Hypothalamus (tissue), 51 donors: ENCODE data around the gene FMNL3.
"Not testable (repeated sequence)": the region's sequence is repeated elsewhere in the genome, so short reads cannot be mapped to it uniquely, and the experiment has no call there.

Experiments used
- DNase-seq, 51 donors: peaks; one replicate each; lab custom pipeline; 2025; lab: John Stamatoyannopoulos, UW

FMNL3 gene

DNA sequence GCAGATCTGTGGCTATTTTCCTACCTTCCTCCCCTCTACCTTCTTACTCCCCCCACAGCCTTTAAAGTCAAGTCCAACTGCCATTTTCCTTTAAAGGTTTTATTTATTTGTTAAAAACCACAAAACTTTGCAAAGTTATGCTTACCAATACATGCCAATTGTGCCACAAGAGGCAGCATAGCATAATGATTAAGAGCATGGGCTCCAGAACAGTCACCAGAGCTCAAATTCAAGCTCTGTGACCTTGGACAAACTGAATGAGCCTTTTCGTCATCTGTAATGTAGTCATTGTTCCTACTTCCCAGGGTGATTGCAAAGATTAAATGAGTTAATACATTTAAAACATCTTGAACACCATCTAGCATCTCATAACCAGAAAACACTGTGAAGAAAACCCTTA, 13.0 kb upstream of the FMNL3 start:
- DNase-seq = no peak

DNA sequence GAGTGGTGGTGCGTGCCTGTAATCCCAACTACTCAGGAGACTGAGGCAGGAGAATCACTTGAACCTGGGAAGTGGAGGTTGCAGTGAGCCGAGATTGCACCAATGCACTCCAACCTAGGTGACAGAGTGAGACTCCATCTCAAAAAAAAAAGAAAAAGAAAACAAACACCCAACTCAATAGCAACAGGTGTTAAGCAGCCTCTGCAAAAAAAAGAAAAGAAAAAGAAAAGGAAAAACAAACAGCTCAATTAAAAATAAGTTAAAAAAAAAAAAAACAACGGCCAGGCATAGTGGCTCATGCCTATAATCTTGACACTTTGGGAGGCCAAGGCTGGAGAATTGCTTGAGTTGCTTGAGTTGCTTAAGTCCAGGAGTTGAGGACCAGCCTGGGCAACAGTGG, 10.6 kb upstream of the FMNL3 start:
- not testable (repeated sequence) for DNase-seq

GRCh38 chr12:49716553-49716952, 9.3 kb upstream of the FMNL3 start:
- no peak for DNase-seq

DNA sequence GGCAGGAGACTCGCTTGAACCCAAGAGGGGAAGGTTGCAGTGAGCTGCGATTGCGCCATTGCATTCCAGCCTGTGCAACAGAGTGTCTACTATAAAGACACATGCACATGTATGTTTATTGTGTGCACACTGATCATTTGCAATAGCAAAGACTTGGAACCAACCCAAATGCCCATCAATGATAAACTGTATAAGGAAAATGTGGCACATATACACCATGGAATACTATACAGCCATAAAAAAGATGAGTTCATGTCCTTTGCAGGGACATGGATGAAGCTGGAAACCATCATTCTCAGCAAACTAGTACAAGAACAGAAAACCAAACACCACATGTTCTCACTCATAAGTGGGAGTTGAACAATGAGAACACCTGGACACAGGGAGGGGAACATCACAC, 6.7 kb upstream of the FMNL3 start:
- not testable (repeated sequence) for DNase-seq

- no peak for DNase-seq
Measured at GRCh38 chr12:49708851-49709250, 1.6 kb upstream of the FMNL3 start.

GRCh38 chr12:49707812-49708147, 575 bp upstream of the FMNL3 start:
- DNase-seq = no peak

DNA sequence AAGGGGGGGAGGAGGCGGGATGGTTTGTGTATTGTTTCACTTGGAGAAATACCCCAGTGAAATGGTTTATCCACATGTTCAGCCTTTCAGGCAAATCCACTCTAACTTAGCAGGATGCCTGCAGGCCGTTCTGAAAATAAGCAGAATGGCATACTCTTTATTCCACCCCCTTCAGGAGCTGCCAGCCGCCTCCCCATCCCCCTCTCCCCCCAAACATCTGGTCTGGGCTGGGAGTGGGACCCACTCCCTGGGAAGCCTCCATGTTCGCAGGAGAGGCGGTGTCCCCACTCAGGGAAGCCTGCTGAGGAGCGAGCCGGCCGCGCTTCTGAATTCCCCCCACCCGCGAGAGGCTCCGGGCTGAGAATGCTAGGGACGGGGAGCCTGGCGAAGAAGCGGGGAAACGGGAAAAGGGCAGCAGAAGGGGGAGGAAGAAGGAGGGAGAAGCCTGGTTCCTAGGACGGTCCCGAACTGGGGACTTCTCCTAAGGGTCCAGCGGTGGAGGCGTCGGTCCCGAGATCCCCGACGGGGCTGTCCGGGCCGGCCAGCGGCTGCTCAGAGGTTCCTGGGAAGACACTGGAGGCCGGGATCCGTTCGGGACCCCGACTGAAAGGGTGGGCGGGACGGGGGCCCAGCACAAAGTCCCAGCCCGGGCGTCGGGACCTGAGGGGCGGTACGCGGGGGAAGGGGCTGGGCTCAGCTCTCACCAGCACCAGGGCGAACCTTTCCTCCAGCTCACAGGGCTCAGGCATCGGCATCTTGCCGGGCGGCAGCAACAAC, 666 bp downstream of the FMNL3 start:
- peak in 29 of 51 donors; percentile 1 to 72 (median 39) for DNase-seq

DNA sequence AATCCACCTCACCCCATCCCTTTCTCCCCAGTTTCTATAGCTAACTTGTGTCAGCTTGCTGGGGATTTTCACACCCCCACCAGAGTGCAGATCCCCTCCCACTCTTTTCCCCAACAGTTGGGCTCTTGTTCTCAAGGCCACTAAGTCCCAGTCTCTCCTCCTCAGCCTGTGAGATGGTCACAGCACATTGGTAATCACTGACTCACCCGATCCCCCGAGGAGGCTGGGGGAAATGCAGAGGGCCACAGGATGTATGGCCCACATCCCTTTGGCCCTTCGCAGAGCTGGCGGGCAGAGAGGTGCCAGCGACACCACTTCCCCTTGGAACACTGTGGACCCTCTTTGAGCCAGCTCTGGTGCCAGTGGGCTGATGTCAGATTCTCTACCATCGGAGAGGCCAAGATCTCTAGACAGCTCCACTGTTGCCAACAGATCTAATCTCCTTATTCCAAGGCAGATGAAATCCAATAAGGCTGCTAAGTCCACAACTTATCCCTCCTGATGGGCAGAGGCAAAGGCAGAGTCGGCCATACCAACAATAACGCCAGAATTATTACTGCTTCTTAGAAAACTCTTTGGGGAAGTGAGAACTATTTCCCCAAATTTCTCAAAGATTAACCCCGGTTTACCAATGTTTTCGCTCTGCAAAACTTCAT, 1.6 kb downstream of the FMNL3 start:
- DNase-seq = peak in 21 of 51 donors; percentile 2 to 77 (median 16)

- peak in 3 of 51 donors; percentile 2 to 7 (median 4) for DNase-seq
Measured at GRCh38 chr12:49703647-49704137, 3.5 kb downstream of the FMNL3 start.

- no peak for DNase-seq
Measured at GRCh38 chr12:49702676-49703215, 4.5 kb downstream of the FMNL3 start.

DNA sequence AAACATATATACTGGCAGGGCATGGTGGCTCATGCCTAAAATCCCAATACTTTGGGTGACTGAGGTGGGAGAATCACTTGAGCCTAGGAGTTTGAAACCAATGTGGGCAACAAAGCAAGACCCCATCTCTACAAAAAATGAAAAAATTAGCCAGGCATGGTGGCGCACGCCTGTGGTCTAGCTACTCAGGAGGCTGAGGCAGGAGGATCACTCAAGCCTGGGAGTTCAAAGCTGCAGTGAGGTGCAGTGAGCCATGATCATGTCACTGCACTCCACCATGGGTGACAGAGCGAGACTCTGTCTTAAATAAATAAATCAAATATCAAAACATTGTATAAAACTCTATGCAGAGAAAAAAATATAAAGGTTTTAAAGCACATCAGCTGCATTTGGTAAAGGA, 5.2 kb downstream of the FMNL3 start:
- no peak for DNase-seq

GRCh38 chr12:49698619-49699545, 8.3 kb downstream of the FMNL3 start:
- DNase-seq = peak in 6 of 51 donors; percentile 8 to 26 (median 16)

DNA sequence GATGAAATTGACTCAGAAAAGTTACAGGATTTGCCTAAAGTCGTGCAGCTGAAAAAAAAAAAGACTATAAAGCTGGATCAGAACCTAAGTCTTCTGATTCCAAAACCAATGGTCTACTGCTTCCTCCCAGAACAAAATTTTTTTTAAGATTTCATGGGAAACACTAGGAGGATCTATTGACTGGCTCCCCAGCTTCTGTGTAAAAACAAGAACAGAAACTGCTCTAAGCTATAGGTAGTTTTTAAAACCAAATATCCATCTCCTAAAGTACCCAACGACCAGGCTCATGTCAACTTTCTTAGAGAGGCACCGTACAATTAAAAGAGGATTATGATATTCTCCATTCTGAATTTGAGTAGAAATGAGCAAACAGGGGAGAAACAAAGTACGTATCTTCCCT, 9.4 kb downstream of the FMNL3 start:
- no peak for DNase-seq

- DNase-seq = no peak
Measured at GRCh38 chr12:49696723-49697122, 10.5 kb downstream of the FMNL3 start.

DNA sequence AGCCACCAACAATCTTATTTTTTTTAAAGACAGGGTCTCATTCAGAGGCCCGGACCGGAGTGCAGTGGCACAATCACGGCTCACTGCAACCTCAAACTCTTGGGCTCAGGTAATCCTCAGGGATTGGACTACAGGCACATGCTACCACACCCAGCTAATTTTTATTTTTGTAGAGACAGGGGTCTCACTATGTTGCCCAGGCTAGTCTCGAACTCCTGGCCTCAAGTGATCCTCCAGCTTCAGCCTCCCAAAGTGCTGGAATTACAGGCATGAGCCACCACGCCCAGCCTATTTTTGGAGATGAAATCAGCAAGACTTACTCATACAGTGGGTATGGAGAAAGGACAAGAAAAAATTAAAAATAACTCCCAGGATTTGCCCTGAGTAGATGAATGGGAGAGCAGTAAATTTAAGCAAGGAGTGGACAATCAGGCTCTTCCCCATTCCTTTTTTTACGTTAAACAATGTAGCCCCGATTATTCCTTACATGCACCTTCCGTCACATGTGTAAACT, 13.2 kb downstream of the FMNL3 start:
- DNase-seq = no peak

- DNase-seq = no peak
Measured at GRCh38 chr12:49692851-49693250, 14.4 kb downstream of the FMNL3 start.

GRCh38 chr12:49689785-49690184, 17.4 kb downstream of the FMNL3 start:
- DNase-seq = no peak

- DNase-seq = no peak
Measured at GRCh38 chr12:49689237-49689636, 18.0 kb downstream of the FMNL3 start.

- no peak for DNase-seq
Measured at GRCh38 chr12:49687941-49688340, 19.3 kb downstream of the FMNL3 start.

GRCh38 chr12:49684310-49684854, 22.8 kb downstream of the FMNL3 start:
- no peak for DNase-seq
